ENCODE results near the gene CNKSR1. TPM values are rescaled to one million over a fixed set of nuclear protein-coding genes. Genes with fewer than 3 reads are reported as not detected.
A peak's percentile ranks its signal among the peaks of the same experiment; 100 is the strongest.

Gene CNKSR1
- total and polyA plus RNA-seq, 4 donors, result 1.5 to 4.9 (median 2.0) TPM

- Histone ChIP-seq H3K27me3 (ENCODE audit: control insufficient read depth in 1 of 2, insufficient read depth in 2 of 2, low read length in 1 of 2) (no peaks in the 10 kb centered on the region), H3K4me3 (ENCODE audit: low read length in 2 of 2) (no peak overlapping the region), H3K4me1 (ENCODE audit: control insufficient read depth in 1 of 2, insufficient read depth in 2 of 2, low read length in 2 of 2) (no peaks in the 10 kb centered on the region), H3K9me3 (ENCODE audit: control insufficient read depth, low read length) (no peaks in the 10 kb centered on the region), H3K27ac (ENCODE audit: low read depth in 1 of 2, low read length in 2 of 2) (no peak overlapping the region), H3K36me3 (ENCODE audit: control insufficient read depth in 1 of 2, insufficient read depth in 2 of 2, low read length in 1 of 2) (no peaks in the 10 kb centered on the region)
- 66 to 73% methylated on average over 9 of the region's 9 CpGs for WGBS, 2 donors
- DNase-seq, result no peak
- intact Hi-C loops (cut with DNase I), result no loop called here
- ATAC-seq (ENCODE audit: low FRiP score), result no peak
Observed at GRCh38 chr1:26203642-26204318, 26.5 kb downstream of the CNKSR1 start.

DNA sequence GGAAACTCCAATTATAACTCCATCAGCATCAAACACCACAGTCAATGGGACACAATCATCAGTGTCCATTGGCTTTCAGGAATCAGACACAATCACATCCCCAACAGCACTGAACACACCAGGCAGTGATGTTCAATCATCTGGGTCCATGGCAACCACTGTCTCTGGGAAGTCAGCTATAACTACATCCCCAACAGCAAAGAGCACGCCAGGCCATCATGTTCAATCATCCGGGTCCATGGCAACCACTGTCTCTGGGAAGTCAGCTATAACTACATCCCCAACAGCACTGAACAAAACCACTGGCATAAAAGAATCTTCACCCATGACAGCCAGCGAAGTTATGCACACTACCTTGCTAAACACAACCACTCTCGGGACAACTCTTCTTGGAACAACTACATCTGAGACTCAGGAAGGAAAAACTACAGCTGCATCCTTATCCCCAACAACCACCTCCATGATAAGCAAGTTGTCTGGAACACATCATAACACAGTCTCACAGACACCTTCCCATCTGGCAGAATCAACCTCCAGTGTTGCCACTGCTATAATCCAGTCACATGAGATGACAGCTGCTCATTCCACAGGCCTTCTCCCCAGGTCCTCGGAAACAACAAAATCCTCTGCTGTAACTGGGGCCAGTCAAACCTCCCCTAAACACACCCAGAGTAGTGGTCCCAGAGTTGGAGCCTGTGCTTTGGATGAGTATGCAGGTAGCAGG lies 33.0 kb downstream of the CNKSR1 start:
- no peaks in the 10 kb centered on the region for H3K9me3 ChIP-seq (ENCODE audit: control insufficient read depth, low read length)
- no peaks in the 10 kb centered on the region for H3K27me3 ChIP-seq (ENCODE audit: control insufficient read depth in 1 of 2, insufficient read depth in 2 of 2, low read length in 1 of 2)
- no peak overlapping the region for H3K4me3 ChIP-seq (ENCODE audit: low read length in 2 of 2)
- intact Hi-C loops (cut with DNase I), result no loop called here
- no peaks in the 10 kb centered on the region for H3K36me3 ChIP-seq (ENCODE audit: control insufficient read depth in 1 of 2, insufficient read depth in 2 of 2, low read length in 1 of 2)
- WGBS, 2 donors, result 85 to 86% methylated on average over 5 of the region's 5 CpGs
- no peak for DNase-seq
- H3K27ac ChIP-seq (ENCODE audit: low read depth in 1 of 2, low read length in 2 of 2), result no peak overlapping the region
- no peak for ATAC-seq (ENCODE audit: low FRiP score)
- H3K4me1 ChIP-seq (ENCODE audit: control insufficient read depth in 1 of 2, insufficient read depth in 2 of 2, low read length in 2 of 2), result no peaks in the 10 kb centered on the region

- H3K9me3 ChIP-seq (ENCODE audit: control insufficient read depth, low read length), result no peaks in the 10 kb centered on the region
- no peak overlapping the region for H3K27ac ChIP-seq (ENCODE audit: low read depth in 1 of 2, low read length in 2 of 2)
- no peak overlapping the region for H3K4me3 ChIP-seq (ENCODE audit: low read length in 2 of 2)
- no peaks in the 10 kb centered on the region for H3K36me3 ChIP-seq (ENCODE audit: control insufficient read depth in 1 of 2, insufficient read depth in 2 of 2, low read length in 1 of 2)
- intact Hi-C loops (cut with DNase I), result no loop called here
- H3K4me1 ChIP-seq (ENCODE audit: control insufficient read depth in 1 of 2, insufficient read depth in 2 of 2, low read length in 2 of 2), result no peaks in the 10 kb centered on the region
- H3K27me3 ChIP-seq (ENCODE audit: control insufficient read depth in 1 of 2, insufficient read depth in 2 of 2, low read length in 1 of 2), result no peaks in the 10 kb centered on the region
- 85 to 86% methylated on average over 5 of the region's 5 CpGs for WGBS, 2 donors
- DNase-seq (no peak), ATAC-seq (ENCODE audit: low FRiP score) (no peak)
Observed at GRCh38 chr1:26212726-26213125, 35.4 kb downstream of the CNKSR1 start.

DNA sequence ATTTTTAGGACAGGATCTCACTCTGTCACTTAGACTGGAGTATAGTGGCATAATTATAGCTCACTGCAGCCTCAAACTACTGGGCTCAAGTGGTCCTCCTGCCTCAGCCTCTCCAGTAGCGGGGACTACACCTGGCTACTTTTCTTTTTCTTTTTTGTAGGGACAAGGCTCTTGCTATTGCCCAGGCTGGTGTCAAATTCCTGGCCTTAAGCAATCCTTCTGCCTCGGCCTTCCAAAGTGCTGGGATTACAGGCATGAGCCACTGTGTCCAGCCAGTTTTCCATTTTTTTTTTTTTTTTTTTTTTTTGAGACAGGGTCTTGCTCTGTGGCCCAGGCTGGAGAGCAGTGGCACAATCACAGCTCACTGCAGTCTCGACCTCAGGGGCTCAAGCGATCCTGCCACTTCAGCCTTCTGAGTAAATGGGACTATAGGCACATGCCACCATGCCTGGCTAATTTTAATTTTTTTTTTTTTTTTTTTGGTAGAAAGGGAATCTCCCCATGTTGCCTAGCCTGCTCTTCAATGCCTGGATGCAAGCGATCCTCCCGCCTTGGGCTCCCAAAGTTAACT lies 36.1 kb downstream of the CNKSR1 start:
- 89% methylated on average over 5 to 6 of the region's 6 CpGs for WGBS, 2 donors
- intact Hi-C loops (cut with DNase I), result no loop called here
- H3K9me3 ChIP-seq (ENCODE audit: control insufficient read depth, low read length), result no peaks in the 10 kb centered on the region
- DNase-seq, result no peak
- no peaks in the 10 kb centered on the region for H3K4me1 ChIP-seq (ENCODE audit: control insufficient read depth in 1 of 2, insufficient read depth in 2 of 2, low read length in 2 of 2)
- ATAC-seq (ENCODE audit: low FRiP score), result no peak
- no peak overlapping the region for H3K4me3 ChIP-seq (ENCODE audit: low read length in 2 of 2)
- H3K27me3 ChIP-seq (ENCODE audit: control insufficient read depth in 1 of 2, insufficient read depth in 2 of 2, low read length in 1 of 2), result no peaks in the 10 kb centered on the region
- H3K36me3 ChIP-seq (ENCODE audit: control insufficient read depth in 1 of 2, insufficient read depth in 2 of 2, low read length in 1 of 2), result no peaks in the 10 kb centered on the region
- no peak overlapping the region for H3K27ac ChIP-seq (ENCODE audit: low read depth in 1 of 2, low read length in 2 of 2)

- ATAC-seq (ENCODE audit: low FRiP score) (no peak), DNase-seq (peak in 1 of 2 donors; percentile 23)
- H3K36me3 ChIP-seq (ENCODE audit: control insufficient read depth in 1 of 2, insufficient read depth in 2 of 2, low read length in 1 of 2), result no peaks in the 10 kb centered on the region
- H3K4me1 ChIP-seq (ENCODE audit: control insufficient read depth in 1 of 2, insufficient read depth in 2 of 2, low read length in 2 of 2), result no peaks in the 10 kb centered on the region
- no peak overlapping the region for H3K27ac ChIP-seq (ENCODE audit: low read depth in 1 of 2, low read length in 2 of 2)
- no peaks in the 10 kb centered on the region for H3K9me3 ChIP-seq (ENCODE audit: control insufficient read depth, low read length)
- no peaks in the 10 kb centered on the region for H3K27me3 ChIP-seq (ENCODE audit: control insufficient read depth in 1 of 2, insufficient read depth in 2 of 2, low read length in 1 of 2)
- intact Hi-C loops (cut with DNase I), result no loop called here
- whole genome bisulfite sequencing, 2 donors, result 51 to 52% methylated on average over 3 of the region's 3 CpGs
- H3K4me3 ChIP-seq (ENCODE audit: low read length in 2 of 2), result no peak overlapping the region
Observed at GRCh38 chr1:26215246-26215645, 38.0 kb downstream of the CNKSR1 start.

DNA sequence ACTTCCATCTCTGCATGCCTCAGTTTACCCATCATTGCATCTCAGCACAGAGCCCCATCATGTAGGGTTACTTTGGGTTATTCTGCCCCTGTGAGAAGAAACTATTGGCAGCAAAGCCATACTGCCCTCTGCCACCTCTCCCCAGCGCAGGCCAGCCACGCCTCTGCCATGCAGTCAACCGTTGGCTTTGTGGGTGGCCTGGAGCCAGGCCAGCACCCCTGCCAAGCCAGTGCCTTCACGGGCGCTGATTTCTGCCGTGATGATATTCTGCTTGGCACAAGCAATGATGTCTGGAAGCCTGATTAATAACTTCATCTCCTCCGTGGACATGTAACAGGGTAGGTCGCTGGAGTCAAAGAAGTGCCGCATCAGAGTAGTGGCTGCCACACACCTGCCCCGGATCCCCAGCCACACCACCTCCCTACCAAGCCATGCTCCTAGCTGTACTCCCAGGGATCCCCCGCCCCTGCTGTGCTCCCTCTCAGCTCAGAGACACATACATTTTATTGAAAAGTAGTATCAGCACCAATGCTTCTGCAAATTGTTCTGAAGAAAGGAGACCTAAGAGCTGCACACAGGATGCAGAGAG lies 41.7 kb downstream of the CNKSR1 start:
- Histone ChIP-seq H3K9me3 (ENCODE audit: control insufficient read depth, low read length) (no peaks in the 10 kb centered on the region), H3K36me3 (ENCODE audit: control insufficient read depth in 1 of 2, insufficient read depth in 2 of 2, low read length in 1 of 2) (no peaks in the 10 kb centered on the region), H3K4me1 (ENCODE audit: control insufficient read depth in 1 of 2, insufficient read depth in 2 of 2, low read length in 2 of 2) (no peaks in the 10 kb centered on the region), H3K4me3 (ENCODE audit: low read length in 2 of 2) (no peak overlapping the region), H3K27ac (ENCODE audit: low read depth in 1 of 2, low read length in 2 of 2) (no peak overlapping the region), H3K27me3 (ENCODE audit: control insufficient read depth in 1 of 2, insufficient read depth in 2 of 2, low read length in 1 of 2) (no peaks in the 10 kb centered on the region)
- DNase-seq, result peak in 1 of 2 donors; percentile 35
- no peak for ATAC-seq (ENCODE audit: low FRiP score)
- intact Hi-C loops (cut with DNase I), result no loop called here
- WGBS, 2 donors, result 30 to 38% methylated on average over 11 of the region's 11 CpGs

GRCh38 chr1:26220199-26220912 lies 43.1 kb downstream of the CNKSR1 start:
- WGBS, 2 donors, result 64 to 71% methylated on average over 27 of the region's 27 CpGs
- DNase-seq, result peak in 1 of 2 donors; percentile 60
- H3K4me1 ChIP-seq (ENCODE audit: control insufficient read depth in 1 of 2, insufficient read depth in 2 of 2, low read length in 2 of 2), result no peaks in the 10 kb centered on the region

GRCh38 chr1:26221094-26221493 lies 43.8 kb downstream of the CNKSR1 start:
- H3K4me3 ChIP-seq (ENCODE audit: low read length in 2 of 2), result no peak overlapping the region
- DNase-seq (peak in 1 of 2 donors; percentile 26), ATAC-seq (ENCODE audit: low FRiP score) (no peak)
- H3K4me1 ChIP-seq (ENCODE audit: control insufficient read depth in 1 of 2, insufficient read depth in 2 of 2, low read length in 2 of 2), result no peaks in the 10 kb centered on the region
- 88 to 96% methylated on average over 2 of the region's 2 CpGs for WGBS, 2 donors
- no peak overlapping the region for H3K27ac ChIP-seq (ENCODE audit: low read depth in 1 of 2, low read length in 2 of 2)
- H3K27me3 ChIP-seq (ENCODE audit: control insufficient read depth in 1 of 2, insufficient read depth in 2 of 2, low read length in 1 of 2), result no peaks in the 10 kb centered on the region
- intact Hi-C loops (cut with DNase I), result no loop called here
- H3K9me3 ChIP-seq (ENCODE audit: control insufficient read depth, low read length), result no peaks in the 10 kb centered on the region
- no peaks in the 10 kb centered on the region for H3K36me3 ChIP-seq (ENCODE audit: control insufficient read depth in 1 of 2, insufficient read depth in 2 of 2, low read length in 1 of 2)

More at GRCh38 chr1:26220199-26220912, 43.1 kb downstream of the CNKSR1 start:
- no peak overlapping the region for H3K27ac ChIP-seq (ENCODE audit: low read depth in 1 of 2, low read length in 2 of 2)
- H3K4me3 ChIP-seq (ENCODE audit: low read length in 2 of 2), result no peak overlapping the region
- no peaks in the 10 kb centered on the region for H3K27me3 ChIP-seq (ENCODE audit: control insufficient read depth in 1 of 2, insufficient read depth in 2 of 2, low read length in 1 of 2)
- ATAC-seq (ENCODE audit: low FRiP score), result no peak
- intact Hi-C loops (cut with DNase I), result no loop called here
- H3K9me3 ChIP-seq (ENCODE audit: control insufficient read depth, low read length), result no peaks in the 10 kb centered on the region
- H3K36me3 ChIP-seq (ENCODE audit: control insufficient read depth in 1 of 2, insufficient read depth in 2 of 2, low read length in 1 of 2), result no peaks in the 10 kb centered on the region

Data from aorta (tissue), 5 donors.